GM06990 (cell line): ENCODE measurements around the gene UBTF.

Source experiments
- DNase-seq: peaks from one replicate; pipeline ENCODE4 v3.0.0-alpha.2; 2011; ENCODE audit not compliant: insufficient read length; ENCODE audit errors: extremely low read depth
- H3K27me3 ChIP-seq: replicated peaks from 2 replicates; pipeline ENCODE4 v1.6.0; 2011; ENCODE audit warnings: low read length; ENCODE audit not compliant: control insufficient read depth, insufficient read depth
- H3K36me3 ChIP-seq: 2 replicates; pipeline ENCODE4 v1.5.1; 2011; ENCODE audit warnings: low read length; ENCODE audit not compliant: control insufficient read depth, insufficient read depth
- H3K4me3 ChIP-seq: replicated peaks from 2 replicates; pipeline ENCODE4 v1.5.1; 2011; ENCODE audit warnings: low read depth, mild to moderate bottlenecking, control low read depth, low read length
- CTCF ChIP-seq: IDR thresholded peaks from 2 replicates; pipeline ENCODE4 v1.5.1; 2011; ENCODE audit warnings: low read length, control low read depth, mild to moderate bottlenecking, inconsistent platforms; ENCODE audit not compliant: insufficient read depth, poor library complexity, severe bottlenecking

The UBTF gene

GRCh38 chr17:44266402-44267164 is 47.1 kb upstream of the UBTF start:
- DNase-seq = no peak
- Histone ChIP-seq H3K27me3 (no peaks in the 10 kb centered on the region), H3K36me3 (no peaks in the 10 kb centered on the region), H3K4me3 (no peak overlapping the region)
- TF ChIP-seq CTCF = no peak

GRCh38 chr17:44263345-44263902 is 43.9 kb upstream of the UBTF start:
- Histone ChIP-seq H3K27me3 (no peaks in the 10 kb centered on the region), H3K36me3 (no peaks in the 10 kb centered on the region), H3K4me3 (no peak overlapping the region)
- DNase-seq = no peak
- no peak for TF ChIP-seq CTCF

- H3K27me3 ChIP-seq = no peaks in the 10 kb centered on the region
- H3K4me3 ChIP-seq = no peak overlapping the region
- DNase-seq = no peak
- TF ChIP-seq CTCF = no peak
- no peaks in the 10 kb centered on the region for H3K36me3 ChIP-seq
Observed at GRCh38 chr17:44262654-44263225, 43.3 kb upstream of the UBTF start.

GRCh38 chr17:44260296-44260695 is 40.8 kb upstream of the UBTF start:
- Histone ChIP-seq H3K4me3 (no peak overlapping the region), H3K36me3 (no peaks in the 10 kb centered on the region), H3K27me3 (no peaks in the 10 kb centered on the region)
- TF ChIP-seq CTCF = no peak
- no peak for DNase-seq

GRCh38 chr17:44258811-44259351 is 39.4 kb upstream of the UBTF start:
- Histone ChIP-seq H3K36me3 (no peaks in the 10 kb centered on the region), H3K27me3 (no peaks in the 10 kb centered on the region), H3K4me3 (no peak overlapping the region)
- DNase-seq = no peak
- no peak for TF ChIP-seq CTCF
